Activated gamma-delta T cell (primary cell): ENCODE data around the gene ZNF205.
"Not testable (repeated sequence)": the region's sequence is repeated elsewhere in the genome, so short reads cannot be mapped to it uniquely, and the experiment has no call there.

ENCODE experiments used
- DNase-seq: peaks from one replicate; lab custom pipeline; 2025; lab: John Stamatoyannopoulos, UW

Gene ZNF205

DNA sequence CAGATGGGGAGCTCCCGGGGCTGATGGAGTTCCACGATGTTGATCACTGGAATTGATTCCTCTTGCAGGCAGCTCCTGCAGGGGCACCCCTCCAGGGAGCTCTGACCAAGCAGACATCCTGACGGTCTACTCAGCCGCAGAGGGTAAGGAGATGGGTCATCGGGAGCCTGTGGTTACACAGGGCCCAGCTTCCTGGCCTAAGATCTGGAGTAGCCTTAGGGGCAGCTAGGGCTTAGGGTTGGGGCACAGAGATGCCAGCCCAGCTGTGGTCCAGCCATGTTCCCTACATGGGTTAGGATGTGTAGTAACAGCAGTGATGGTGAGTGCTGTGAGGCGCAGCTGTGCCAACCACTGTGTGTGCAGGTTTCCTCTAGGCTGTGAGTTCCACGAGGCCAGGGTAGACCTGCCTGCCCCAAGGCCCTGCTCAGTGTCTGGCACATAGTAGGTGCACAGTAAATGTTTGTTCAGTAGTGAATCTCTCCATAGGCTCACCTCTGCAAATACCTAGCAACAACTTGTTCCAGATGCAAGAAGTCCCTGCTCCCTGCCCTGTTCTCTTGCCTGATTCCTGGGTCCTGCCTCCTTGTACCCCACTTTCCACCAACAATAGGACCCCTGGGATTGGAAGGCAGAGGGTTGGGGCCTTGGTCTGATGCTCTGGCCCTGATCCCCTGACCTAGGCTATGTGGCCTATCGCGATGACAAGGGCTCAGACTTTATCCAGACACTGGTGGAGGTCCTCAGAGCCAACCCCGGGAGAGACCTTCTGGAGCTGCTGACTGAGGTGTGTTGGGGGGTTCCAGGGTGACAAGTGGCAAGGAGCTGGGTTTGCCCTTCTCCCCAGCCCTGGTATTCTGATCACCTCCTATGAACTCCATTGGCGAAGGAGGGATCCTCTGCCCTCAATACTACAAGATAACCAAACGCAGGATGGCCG, 36.1 kb downstream of the ZNF205 start:
- no peak for DNase-seq

DNA sequence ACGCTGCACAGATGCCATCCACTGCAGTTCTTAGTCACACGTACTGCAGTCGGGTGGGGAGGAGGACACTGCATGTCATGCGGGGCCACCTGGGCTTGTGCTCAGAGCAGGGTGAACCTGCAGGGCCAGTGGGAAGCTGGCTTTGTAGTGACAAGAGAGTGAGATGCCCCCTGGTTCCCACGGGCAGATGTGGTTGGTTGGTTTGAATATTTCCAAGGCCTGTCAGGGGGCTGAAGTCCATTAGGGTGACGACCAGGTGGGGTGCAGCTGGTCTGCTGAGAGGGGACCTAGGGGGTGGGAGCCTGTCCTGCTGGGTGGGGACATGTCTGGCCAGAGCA, 36.8 kb downstream of the ZNF205 start:
- DNase-seq: no peak

DNA sequence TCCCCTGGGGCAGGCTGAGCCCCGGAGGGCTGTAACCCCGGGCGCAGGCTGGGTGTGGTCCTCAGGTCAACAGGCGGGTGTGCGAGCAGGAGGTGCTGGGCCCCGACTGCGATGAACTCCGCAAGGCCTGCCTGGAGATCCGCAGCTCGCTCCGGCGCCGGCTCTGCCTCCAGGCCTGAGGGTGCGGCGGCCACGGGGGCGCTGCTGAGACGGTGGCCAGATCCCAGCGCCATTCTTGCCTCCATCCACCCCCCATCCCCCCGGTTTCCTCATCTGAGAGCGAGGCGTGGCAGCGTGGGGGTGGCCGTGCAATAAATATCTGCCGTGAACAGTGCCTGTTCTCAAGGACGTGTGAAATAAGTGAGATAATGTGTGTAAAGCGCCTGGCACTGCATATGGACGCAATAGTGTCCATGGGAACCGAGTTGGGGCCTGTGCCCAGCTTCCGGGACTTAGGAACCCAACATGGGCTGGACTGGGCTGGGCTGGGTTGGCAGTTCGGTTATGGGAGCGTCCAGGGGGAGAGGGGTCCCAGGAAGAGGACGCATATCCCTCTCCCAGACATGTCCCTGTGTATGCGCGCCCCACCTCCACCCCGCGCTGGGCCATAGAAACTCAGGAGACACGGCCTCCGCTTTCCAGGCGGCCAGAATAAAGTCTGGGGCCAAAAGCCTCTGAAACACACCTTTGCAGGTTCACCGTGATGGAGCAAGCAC, 37.4 kb downstream of the ZNF205 start:
- no peak for DNase-seq

DNA sequence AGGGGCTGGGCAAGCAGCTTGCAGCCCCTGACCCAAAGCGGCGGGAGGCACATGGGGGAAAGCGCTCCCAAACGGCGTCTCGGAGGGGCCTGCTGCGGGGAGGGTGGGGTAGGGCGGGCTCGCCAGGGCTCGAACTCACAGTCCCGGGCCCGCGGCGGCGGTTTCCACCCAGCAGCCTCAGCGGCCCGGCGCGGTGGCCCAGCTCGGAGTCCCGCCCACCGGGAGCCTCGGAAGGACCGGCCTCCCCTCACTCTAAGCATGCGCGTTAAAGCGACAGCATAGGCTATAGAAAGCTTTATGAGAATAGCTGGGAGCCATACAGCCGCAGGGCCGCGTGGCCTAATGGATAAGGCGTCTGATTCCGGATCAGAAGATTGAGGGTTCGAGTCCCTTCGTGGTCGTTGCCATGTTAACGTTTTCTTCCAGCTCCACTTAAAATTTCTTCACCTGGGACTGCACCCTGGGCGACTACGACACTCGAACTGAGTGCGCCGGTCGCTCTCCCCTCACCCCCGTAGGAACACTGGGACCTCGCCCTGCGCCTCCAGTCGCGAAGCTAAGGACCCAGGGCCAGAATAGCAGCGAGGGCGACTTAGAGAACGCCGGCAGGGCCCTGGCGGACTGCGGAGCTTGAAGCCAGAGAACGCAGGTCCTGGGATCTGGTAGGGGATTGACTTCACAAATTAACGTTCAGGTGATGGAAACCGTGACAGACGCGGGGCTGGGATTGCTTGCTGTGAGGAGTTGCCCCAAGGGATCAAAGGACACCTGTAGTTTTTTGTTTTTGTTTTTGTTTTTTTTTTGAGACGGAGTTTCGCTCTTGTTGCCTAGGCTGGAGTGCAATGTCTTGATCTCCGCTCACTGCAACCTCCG, 38.2 kb downstream of the ZNF205 start:
- DNase-seq: peak; percentile 84

DNA sequence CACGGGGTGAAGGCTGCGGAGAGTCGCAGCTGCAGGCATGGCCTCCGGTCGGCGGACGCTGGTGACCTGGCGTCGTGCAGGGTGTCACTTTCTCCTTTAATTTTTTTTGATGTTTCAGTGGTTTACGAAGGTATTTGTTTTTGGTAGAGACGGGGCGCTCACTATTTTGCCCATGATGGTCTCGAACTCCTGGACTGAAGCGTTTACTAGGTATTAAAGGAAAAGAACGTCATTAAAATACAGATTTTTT, 39.6 kb downstream of the ZNF205 start:
- no peak for DNase-seq

DNA sequence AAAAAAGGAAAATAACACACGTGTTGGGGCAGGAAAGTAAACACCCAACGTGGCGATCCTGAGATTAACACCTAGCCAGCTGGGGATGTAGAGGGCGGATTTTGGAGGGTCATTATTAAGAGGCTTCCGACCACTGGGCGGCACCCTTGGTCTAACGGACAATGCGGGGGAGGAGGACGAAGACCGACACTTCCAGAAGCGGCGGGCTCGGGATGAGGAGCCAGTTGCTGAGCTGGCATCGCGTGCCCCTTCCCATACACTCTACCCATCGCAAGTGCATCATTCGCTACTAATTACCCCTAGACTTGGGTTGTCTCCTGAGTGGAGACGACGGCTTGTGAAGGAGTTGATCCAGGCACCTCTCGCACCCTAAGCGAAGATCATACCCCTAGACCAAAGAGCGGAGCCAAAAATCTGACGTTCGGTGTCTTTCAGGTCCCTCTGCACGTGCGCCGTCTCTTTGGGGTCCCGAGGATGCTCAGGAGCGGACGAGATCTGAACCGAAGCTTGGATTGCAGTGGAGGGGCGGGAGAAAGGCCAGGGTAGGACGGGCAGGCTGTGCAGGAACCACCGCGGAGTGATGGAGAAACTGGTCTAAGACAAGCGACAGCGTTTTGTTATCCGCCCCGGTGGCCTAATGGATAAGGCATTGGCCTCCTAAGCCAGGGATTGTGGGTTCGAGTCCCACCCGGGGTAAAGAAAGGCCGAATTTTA, 40.0 kb downstream of the ZNF205 start:
- DNase-seq: no peak

GRCh38 chr16:3152991-3153368, 40.6 kb downstream of the ZNF205 start:
- DNase-seq: no peak

DNA sequence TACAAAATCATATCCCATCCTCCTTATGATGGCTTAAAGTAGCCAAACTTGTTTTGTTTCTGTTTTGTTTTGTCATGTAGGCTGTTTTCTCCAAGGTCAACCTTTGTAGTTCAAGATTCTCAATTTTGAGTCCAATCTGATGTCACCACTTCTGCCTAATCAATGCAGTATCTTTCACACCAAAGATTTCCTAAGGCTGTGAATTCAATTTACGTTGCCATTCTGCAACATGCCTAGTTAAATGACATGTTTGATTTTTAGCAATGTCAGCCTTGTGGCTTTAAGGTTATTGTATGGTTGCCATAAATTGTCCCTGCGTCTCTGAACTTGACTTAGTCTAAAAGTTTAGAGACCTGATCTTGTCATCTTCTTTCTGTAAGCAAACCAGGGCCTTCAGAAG, 42.8 kb downstream of the ZNF205 start:
- DNase-seq: no peak

DNA sequence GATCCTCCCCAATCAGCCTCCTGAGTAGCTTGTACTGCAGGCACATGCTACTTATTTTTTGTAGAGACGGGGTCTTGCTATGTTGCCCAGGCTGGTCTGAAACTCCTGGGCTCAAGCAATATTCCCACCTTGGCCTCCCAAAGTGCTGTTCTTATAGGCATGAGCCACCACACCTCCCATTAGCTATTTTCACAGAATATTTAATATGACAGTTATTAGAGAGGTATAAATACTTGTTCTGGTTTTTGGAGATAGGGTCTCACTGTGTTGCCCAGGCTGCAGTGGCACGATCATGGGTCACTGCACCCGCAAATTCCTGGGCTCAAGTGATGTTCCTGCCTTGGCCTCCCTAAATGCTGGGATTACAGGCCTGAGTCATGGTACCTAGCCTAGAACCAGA, 43.6 kb downstream of the ZNF205 start:
- DNase-seq: no peak

DNA sequence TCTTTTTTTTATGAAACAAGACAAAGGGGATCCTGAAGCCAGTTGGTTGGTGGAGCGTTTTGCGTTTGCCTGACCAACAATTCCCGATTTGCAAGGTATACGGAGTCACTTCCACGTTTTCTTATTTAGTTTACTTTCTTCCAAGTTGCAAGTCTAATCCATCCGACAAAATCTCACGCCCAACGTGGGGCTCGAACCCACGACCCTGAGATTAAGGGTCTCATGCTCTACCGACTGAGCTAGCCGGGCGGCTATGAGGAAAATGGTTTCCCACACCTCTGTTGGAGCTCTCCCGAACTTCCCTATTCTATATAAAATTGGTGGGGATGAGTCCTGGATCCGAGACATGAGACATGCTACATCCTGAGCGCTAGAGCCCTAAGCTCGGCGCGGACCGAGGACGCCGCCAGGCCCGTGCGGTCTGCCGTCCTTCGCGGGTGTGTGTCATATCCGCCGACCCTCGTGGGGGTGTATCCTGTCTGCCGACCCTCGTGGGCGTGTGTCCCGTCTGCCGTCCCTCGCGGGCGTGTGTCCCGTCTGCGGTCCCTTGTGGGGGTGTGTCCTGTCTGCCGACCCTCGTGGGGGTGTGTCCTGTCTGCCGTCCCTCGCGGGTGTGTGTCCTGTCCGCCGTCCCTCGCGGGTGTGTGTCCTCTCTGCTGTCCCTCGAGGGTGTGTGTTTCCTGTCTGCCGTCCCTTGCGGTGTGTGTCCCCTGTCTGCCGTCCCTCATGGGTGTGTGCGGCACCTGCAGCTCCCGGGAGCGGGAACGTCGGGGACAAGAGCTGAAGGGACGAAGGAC, 45.0 kb downstream of the ZNF205 start:
- DNase-seq: peak; percentile 80

- DNase-seq: no peak
Observed at GRCh38 chr16:3158026-3158509, 45.7 kb downstream of the ZNF205 start.

GRCh38 chr16:3158510-3159314, 46.3 kb downstream of the ZNF205 start:
- DNase-seq: peak; percentile 87

GRCh38 chr16:3161235-3162018, 49.0 kb downstream of the ZNF205 start:
- DNase-seq: no peak

- no peak for DNase-seq
Observed at GRCh38 chr16:3164121-3164991, 52.0 kb downstream of the ZNF205 start.

DNA sequence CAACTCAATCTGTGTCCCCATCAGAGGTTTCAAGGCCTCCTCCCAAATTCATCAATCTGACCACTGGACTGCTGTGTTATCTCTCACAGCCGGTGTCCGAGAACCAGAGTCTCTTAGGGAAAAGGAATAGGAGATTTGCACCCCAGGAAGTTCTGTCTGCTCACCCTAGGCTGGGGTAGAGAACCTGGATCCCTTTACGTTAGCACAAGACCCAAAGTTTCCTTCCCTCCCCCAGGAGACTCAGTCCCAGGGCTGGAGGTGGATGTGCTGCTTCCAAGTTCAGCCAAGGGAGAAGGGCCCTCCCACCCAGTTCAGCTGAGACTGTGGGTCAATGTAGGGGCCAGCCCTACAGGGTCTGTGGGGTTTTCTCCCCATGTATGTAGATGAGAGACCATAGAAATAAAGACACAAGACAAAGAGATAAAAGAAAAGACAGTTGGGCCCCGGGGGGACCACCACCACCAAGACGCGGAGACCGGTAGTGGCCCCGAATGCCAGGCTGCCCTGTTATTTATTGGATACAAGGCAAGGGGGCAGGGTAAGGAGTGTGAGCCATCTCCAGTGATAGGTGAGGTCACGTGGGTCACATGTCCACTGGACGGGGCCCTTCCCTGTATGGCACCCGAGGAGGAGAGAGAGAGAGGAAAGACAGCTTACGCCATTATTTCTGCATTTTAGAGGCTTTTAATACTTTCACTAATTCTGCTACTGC, 52.9 kb downstream of the ZNF205 start:
- no peak for DNase-seq

DNA sequence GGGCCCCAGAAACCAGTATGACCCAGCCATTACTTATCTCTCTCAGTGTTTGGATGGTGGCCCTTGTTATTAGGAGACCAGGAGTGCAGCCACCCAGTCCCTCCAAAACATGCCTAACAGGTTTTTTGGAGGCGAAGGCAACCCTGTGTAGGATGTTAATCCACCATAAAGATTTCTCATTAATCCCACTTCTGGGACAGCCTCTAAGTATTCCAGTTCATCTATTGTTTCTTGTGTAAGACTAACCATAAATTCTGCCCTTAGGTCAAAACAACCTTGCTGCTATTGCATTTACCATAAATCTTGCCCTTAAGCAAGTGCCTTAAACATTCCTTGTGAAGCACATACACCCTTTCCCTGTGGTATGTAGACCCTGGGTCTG, 54.1 kb downstream of the ZNF205 start:
- DNase-seq: no peak

GRCh38 chr16:3168729-3169128, 56.3 kb downstream of the ZNF205 start:
- DNase-seq: not testable (repeated sequence)
